Lower lobe of right lung (tissue), 2 donors: Measurements from ENCODE around the gene KCNRG. TPM values are rescaled to one million over a fixed set of nuclear protein-coding genes. Genes with fewer than 3 reads are reported as not detected.

Experiments used
- ATAC-seq, 2 donors: fragments of 200-7000 bp; cut with Tn5 transposase; one replicate each; pipeline ENCODE4 v1.9.1; 2020 to 2022; ENCODE audit warnings: mild to moderate bottlenecking in 2 of 2, moderate library complexity in 2 of 2
- DNase-seq: peaks from one replicate; pipeline ENCODE4 v3.0.0-alpha.2; 2020
- H3K27ac ChIP-seq: fragments of 200-600 bp; one replicate; pipeline ENCODE4 v1.8.0; 2022
- H3K27me3 ChIP-seq: fragments of 200-600 bp; one replicate; pipeline ENCODE4 v1.8.0; 2022; ENCODE audit warnings: low read depth
- H3K36me3 ChIP-seq: fragments of 200-600 bp; one replicate; pipeline ENCODE4 v1.8.0; 2022; ENCODE audit warnings: mild to moderate bottlenecking
- H3K4me1 ChIP-seq: fragments of 200-600 bp; one replicate; pipeline ENCODE4 v1.8.0; 2022
- H3K4me3 ChIP-seq: fragments of 200-600 bp; one replicate; pipeline ENCODE4 v1.8.0; 2022; ENCODE audit warnings: mild to moderate bottlenecking
- H3K9me3 ChIP-seq: fragments of 200-600 bp; one replicate; pipeline ENCODE4 v1.8.0; 2022
- intact Hi-C: fragments of 100-400 bp; cut with DNase I; formaldehyde crosslinking; loops from one replicate; pipeline ENCODE4 v1.11.0; 2022
- total RNA-seq: library from RNA; stranded (reverse); fragmentation: NEBNext Ultra II Directional; extraction: Animal tissue kit (Norgen Biotek cat#: 25700); gene quantifications from one replicate; pipeline ENCODE4 v1.2.1, GENCODE V29; 2021
- TF ChIP-seq, protein P1 (sequence below): fragments of 200-600 bp; IDR thresholded peaks from one replicate; pipeline ENCODE4 v1.8.0; 2022; ENCODE audit warnings: antibody characterized with exemption, mild to moderate bottlenecking
- donor health status: DM: no; HTN: yes; CAD: no; lungs with severe emphysema.

The KCNRG gene
- total RNA-seq, 1 donor from 2014 or later: 2.7 TPM

DNA sequence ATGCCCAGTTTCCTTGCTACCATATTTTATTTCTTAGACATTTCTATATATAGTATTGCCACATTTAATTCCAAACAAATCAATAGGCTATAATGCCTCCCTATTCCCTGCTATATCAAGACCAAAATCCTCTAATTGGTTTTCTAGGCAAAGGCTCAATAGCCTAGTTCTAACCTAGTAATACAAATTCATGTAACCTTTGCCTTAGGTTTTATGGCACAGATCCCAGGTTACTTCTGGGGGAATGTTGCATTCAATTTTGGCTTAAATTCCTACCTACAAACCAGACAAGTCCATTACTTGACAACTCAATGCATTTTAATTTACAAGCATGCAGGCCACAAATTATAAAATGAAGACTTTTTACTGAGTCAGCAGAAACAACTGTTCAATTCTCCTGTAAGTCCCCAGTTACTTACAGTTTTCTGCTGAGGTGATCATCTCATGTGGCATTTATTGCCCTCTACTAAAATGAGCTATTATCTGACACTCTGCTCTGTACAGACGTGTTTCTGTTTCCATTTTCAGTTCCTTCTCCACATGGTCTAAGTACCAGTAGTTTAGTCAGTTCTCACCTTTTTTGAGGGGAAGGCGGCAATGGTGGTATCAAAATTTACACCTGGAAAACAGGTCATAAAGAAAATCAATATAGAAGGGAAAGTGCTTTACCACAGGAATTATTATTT, 11.7 kb downstream of the KCNRG start:
- H3K9me3 ChIP-seq: no peaks in the 10 kb centered on the region
- TF ChIP-seq, protein P1, sequence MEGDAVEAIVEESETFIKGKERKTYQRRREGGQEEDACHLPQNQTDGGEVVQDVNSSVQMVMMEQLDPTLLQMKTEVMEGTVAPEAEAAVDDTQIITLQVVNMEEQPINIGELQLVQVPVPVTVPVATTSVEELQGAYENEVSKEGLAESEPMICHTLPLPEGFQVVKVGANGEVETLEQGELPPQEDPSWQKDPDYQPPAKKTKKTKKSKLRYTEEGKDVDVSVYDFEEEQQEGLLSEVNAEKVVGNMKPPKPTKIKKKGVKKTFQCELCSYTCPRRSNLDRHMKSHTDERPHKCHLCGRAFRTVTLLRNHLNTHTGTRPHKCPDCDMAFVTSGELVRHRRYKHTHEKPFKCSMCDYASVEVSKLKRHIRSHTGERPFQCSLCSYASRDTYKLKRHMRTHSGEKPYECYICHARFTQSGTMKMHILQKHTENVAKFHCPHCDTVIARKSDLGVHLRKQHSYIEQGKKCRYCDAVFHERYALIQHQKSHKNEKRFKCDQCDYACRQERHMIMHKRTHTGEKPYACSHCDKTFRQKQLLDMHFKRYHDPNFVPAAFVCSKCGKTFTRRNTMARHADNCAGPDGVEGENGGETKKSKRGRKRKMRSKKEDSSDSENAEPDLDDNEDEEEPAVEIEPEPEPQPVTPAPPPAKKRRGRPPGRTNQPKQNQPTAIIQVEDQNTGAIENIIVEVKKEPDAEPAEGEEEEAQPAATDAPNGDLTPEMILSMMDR: no peak
- H3K4me3 ChIP-seq: no peak overlapping the region
- no peak overlapping the region for H3K27ac ChIP-seq
- DNase-seq (no peak), ATAC-seq (no peak)
- intact Hi-C loops: no loop called here
- H3K27me3 ChIP-seq: no peaks in the 10 kb centered on the region
- H3K36me3 ChIP-seq: no peaks in the 10 kb centered on the region
- H3K4me1 ChIP-seq: peaks cover 5% of the 10 kb centered on the region

DNA sequence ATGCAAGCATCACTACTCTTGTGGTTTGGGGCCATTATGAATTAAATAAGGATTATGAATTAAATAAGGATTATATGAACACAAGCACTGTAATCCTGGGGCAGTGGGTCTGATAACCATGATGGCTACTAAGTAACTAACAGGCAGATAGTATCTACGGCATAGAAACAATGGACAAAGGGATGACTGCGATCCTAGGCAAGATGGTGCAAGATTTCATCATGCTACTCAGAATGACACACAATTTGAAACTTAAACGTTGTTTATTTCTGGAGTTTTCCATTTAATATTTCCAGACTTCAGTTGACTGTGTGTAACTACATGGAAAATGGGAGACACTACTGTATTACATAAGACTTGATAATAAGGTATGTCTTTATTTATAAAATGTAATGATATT, 15.1 kb downstream of the KCNRG start:
- intact Hi-C loops: no loop called here
- TF ChIP-seq, protein P1: no peak
- ATAC-seq: no peak

DNA sequence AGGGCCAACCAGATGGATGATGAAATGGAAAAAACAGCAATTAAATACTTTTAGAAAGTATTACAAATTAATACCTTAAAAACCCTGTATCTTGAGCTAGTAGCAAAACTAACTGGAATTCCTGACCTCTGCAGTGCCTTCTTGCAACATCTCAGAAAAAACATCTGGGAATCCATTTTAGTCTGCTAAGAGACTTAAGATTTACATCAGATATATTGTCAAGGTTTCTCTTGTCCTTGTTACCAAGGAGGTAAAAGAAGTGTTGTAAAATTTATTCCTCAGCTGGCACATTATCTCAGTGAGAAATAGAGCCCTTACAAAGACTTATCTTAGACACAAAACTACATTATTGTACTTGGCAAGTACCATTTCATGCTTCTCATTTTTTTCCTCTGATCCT, 18.5 kb downstream of the KCNRG start:
- intact Hi-C loops: no loop called here
- TF ChIP-seq, protein P1: no peak
- Histone ChIP-seq H3K27ac (no peak overlapping the region), H3K27me3 (no peaks in the 10 kb centered on the region), H3K4me3 (no peak overlapping the region), H3K4me1 (no peaks in the 10 kb centered on the region), H3K9me3 (no peaks in the 10 kb centered on the region), H3K36me3 (no peaks in the 10 kb centered on the region)
- ATAC-seq (no peak), DNase-seq (no peak)

More for the DNA sequence above, 15.1 kb downstream of the KCNRG start:
- Histone ChIP-seq H3K36me3 (no peaks in the 10 kb centered on the region), H3K4me1 (peaks cover 5% of the 10 kb centered on the region), H3K4me3 (no peak overlapping the region), H3K9me3 (no peaks in the 10 kb centered on the region), H3K27me3 (no peaks in the 10 kb centered on the region), H3K27ac (no peak overlapping the region)
- no peak for DNase-seq

DNA sequence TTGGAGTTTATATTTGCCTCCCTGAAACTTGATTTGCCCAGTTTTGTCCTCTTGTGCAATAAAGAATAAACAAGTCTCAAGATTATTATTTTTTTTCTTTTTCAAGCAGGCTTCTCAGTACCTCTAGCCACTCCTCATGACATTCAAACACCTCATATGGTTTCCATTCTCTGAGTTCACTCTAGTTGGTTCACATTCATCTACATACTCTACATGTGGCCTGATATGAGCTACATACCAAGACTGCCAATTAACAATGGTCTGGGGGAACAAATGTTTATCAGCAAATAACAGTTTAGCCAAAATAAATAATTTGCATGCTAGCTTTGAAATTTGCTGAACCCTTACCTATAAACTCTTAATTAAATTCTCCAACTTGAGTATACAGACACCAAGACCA, 22.5 kb downstream of the KCNRG start:
- intact Hi-C loops: no loop called here
- TF ChIP-seq, protein P1: no peak
- DNase-seq: no peak

DNA sequence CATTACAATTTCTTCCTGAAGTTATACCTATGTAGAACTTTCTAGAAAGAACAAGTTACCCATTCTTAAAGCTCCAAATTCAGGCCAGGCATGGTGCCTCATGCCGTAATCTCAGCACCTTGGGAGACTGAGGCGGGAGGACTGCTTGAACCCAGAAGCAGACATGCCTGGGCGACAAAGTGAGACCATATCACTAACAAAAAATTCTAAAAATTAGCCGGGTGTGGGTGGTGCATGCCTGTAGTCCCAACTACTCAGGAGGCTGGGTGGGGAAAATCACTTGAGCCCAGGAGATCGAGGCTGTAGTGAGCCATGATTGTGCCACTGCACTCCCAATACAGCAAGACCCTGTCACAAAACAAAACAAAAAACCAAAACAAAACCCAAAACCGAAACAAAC, 23.0 kb downstream of the KCNRG start:
- intact Hi-C loops: no loop called here
- ATAC-seq (no peak), DNase-seq (no peak)
- H3K9me3 ChIP-seq: no peaks in the 10 kb centered on the region
- H3K27ac ChIP-seq: no peak overlapping the region
- H3K27me3 ChIP-seq: no peaks in the 10 kb centered on the region
- no peaks in the 10 kb centered on the region for H3K4me1 ChIP-seq
- H3K36me3 ChIP-seq: peaks cover 7% of the 10 kb centered on the region
- no peak overlapping the region for H3K4me3 ChIP-seq
- TF ChIP-seq, protein P1: no peak

More for the DNA sequence above, 22.5 kb downstream of the KCNRG start:
- Histone ChIP-seq H3K27me3 (no peaks in the 10 kb centered on the region), H3K4me3 (no peak overlapping the region), H3K4me1 (no peaks in the 10 kb centered on the region), H3K9me3 (no peaks in the 10 kb centered on the region), H3K27ac (no peak overlapping the region), H3K36me3 (peaks cover 7% of the 10 kb centered on the region)
- ATAC-seq: no peak
